Keratinocyte (primary cell): ENCODE data around the gene PER1. TPM values are rescaled to one million over a fixed set of nuclear protein-coding genes. Genes with fewer than 3 reads are reported as not detected.
A peak's percentile ranks its signal among the peaks of the same experiment; 100 is the strongest.

ENCODE experiments used
- DNase-seq: peaks from one replicate; pipeline ENCODE4 v3.0.0-alpha.2; 2011; ENCODE audit warnings: low read depth, missing footprints, low spot score
- FAIRE-seq: peaks from 2 replicates; lab custom pipeline; 2011; peaks lifted over from hg19 to GRCh38; lab: Jason Lieb, UNC
- H2AFZ ChIP-seq: 2 replicates; pipeline ENCODE4 v1.6.0; 2012; ENCODE audit warnings: low read length, control low read depth, inconsistent platforms; ENCODE audit not compliant: control insufficient read depth
- H3K27ac ChIP-seq: 2 replicates; pipeline ENCODE4 v1.5.1; 2011; ENCODE audit warnings: low read length; ENCODE audit not compliant: control insufficient read depth, insufficient read depth
- H3K27me3 ChIP-seq: 3 replicates; pipeline ENCODE4 v1.6.0; 2011; ENCODE audit warnings: low read length; ENCODE audit not compliant: control insufficient read depth, insufficient read depth; ENCODE audit errors: extremely low read depth
- H3K36me3 ChIP-seq, 2 experiments: 2 replicates in 1 of 2; 3 replicates in 1 of 2; pipeline ENCODE4 v1.5.1; 2011; ENCODE audit warnings: low read length in 2 of 2, mild to moderate bottlenecking in 1 of 2; ENCODE audit not compliant: control insufficient read depth in 2 of 2, insufficient read depth in 2 of 2; ENCODE audit errors: extremely low read depth in 1 of 2
- H3K4me1 ChIP-seq: 3 replicates; pipeline ENCODE4 v1.5.1; 2011; ENCODE audit warnings: low read length; ENCODE audit not compliant: control insufficient read depth, insufficient read depth; ENCODE audit errors: extremely low read depth
- H3K4me2 ChIP-seq: 3 replicates; pipeline ENCODE4 v1.6.0; 2011; ENCODE audit warnings: low read depth, low read length; ENCODE audit not compliant: control insufficient read depth, insufficient read depth; ENCODE audit errors: extremely low read depth
- H3K4me3 ChIP-seq, 3 experiments: fragments of 200-600 bp in 1 of 3; sonication (generic) in 1 of 3; 2 replicates in 2 of 3; 3 replicates in 1 of 3; pipeline ENCODE4 v1.5.1; 2011 to 2016; ENCODE audit warnings: low read length in 3 of 3, mild to moderate bottlenecking in 3 of 3, control low read depth in 2 of 3, inconsistent platforms in 1 of 3, low read depth in 1 of 3, mixed read lengths in 1 of 3, mixed run types in 1 of 3, moderate library complexity in 1 of 3; ENCODE audit not compliant: control insufficient read depth in 2 of 3, insufficient read depth in 2 of 3; ENCODE audit errors: extremely low read depth in 1 of 3
- H3K79me2 ChIP-seq: 2 replicates; pipeline ENCODE4 v1.6.0; 2012; ENCODE audit warnings: low read length; ENCODE audit not compliant: control insufficient read depth, insufficient read depth
- H3K9ac ChIP-seq: 3 replicates; pipeline ENCODE4 v1.6.0; 2011; ENCODE audit warnings: low read length; ENCODE audit not compliant: control insufficient read depth, insufficient read depth; ENCODE audit errors: extremely low read depth
- H3K9me1 ChIP-seq: 3 replicates; pipeline ENCODE4 v1.6.0; 2011; ENCODE audit warnings: low read length; ENCODE audit not compliant: control insufficient read depth, insufficient read depth; ENCODE audit errors: extremely low read depth
- H3K9me3 ChIP-seq: 2 replicates; pipeline ENCODE4 v1.5.1; 2012; ENCODE audit warnings: low read depth, low read length; ENCODE audit not compliant: control insufficient read depth
- H4K20me1 ChIP-seq: 3 replicates; pipeline ENCODE4 v1.6.0; 2011; ENCODE audit warnings: low read length; ENCODE audit not compliant: control insufficient read depth, insufficient read depth; ENCODE audit errors: extremely low read depth
- CTCF ChIP-seq, 3 experiments: IDR thresholded peaks in 1 of 3; conservative IDR thresholded peaks in 1 of 3; optimal IDR thresholded peaks in 1 of 3; 2 replicates in 2 of 3; 3 replicates in 1 of 3; pipeline versions ENCODE3 to v1.5.1; 2011; ENCODE audit warnings: low read length in 3 of 3, mild to moderate bottlenecking in 3 of 3, moderate library complexity in 2 of 3, control low read depth in 1 of 3, inconsistent platforms in 1 of 3; ENCODE audit not compliant: insufficient read depth in 2 of 3; ENCODE audit errors: extremely low read depth in 1 of 3
- EZH2 ChIP-seq: IDR thresholded peaks from one replicate; pipeline ENCODE4 v1.6.1; 2012; ENCODE audit warnings: inconsistent platforms, mild to moderate bottlenecking, low read length, moderate library complexity
- dilution Hi-C: fragments of 300-500 bp; cut with MboI; formaldehyde crosslinking; loops from one replicate; pipeline ENCODE4 v1.7.0; 2020; ENCODE audit warnings: low sequenced_read_pairs; ENCODE audit not compliant: extremely low pct_ligation_motif_present
- polyA plus RNA-seq, 5 experiments: library from polyadenylated mRNA; depleted of rRNA in 3 of 5; stranded (reverse) in 3 of 5; stranded (forward) in 1 of 5; unstranded in 1 of 5; fragments of >200 nt; gene quantifications; 1 replicate in 1 of 5; 2 replicates in 3 of 5; 3 replicates in 1 of 5; pipeline versions ENCODE4 v1.2.1 to v1.2.3, GENCODE V29; 2011 to 2012; ENCODE audit warnings: missing spikeins in 2 of 5, low read depth in 1 of 5, low replicate concordance in 1 of 5

Gene PER1
- polyA plus RNA-seq, 1 donor (not counting 4 experiments of a cell fraction or from before 2014, with no cell fraction given) = 15.1 TPM

GRCh38 chr17:8188263-8188839 lies 36.1 kb upstream of the PER1 start:
- FAIRE-seq = no peak
- Histone ChIP-seq H3K9me3 (no peaks in the 10 kb centered on the region), H2AFZ (no peak overlapping the region), H3K36me3 (no peaks in the 10 kb centered on the region), H3K27ac (peak overlapping the region; percentile 28), H3K79me2 (peaks cover 14% of the 10 kb centered on the region), H3K27me3 (no peaks in the 10 kb centered on the region), H3K9ac (peak overlapping the region; percentile 82), H3K4me2 (peak overlapping the region; percentile 88), H3K4me1 (peaks cover 33% of the 10 kb centered on the region), H4K20me1 (no peaks in the 10 kb centered on the region), H3K4me3 (peak overlapping the region; percentile 73 to 93 (median 84)), H3K9me1 (no peaks in the 10 kb centered on the region)
- dilution Hi-C loops = no loop called here
- TF ChIP-seq EZH2 (no peak), CTCF (optimal IDR thresholded peaks at IDR 0.05 in 1 of 3, IDR thresholded peaks at IDR 0.05 in 1 of 3, conservative IDR thresholded peaks at IDR 0.05 in 1 of 3; ENCODE audit: extremely low read depth in 1 of 3, insufficient read depth in 2 of 3, low read length in 3 of 3) (no peak)
- DNase-seq = no peak

GRCh38 chr17:8187517-8188262 lies 35.5 kb upstream of the PER1 start:
- DNase-seq = peak; percentile 88
- FAIRE-seq = peak; percentile 85

More at GRCh38 chr17:8187517-8188262, 35.5 kb upstream of the PER1 start:
- no peaks in the 10 kb centered on the region for H3K27me3 ChIP-seq
- no peak overlapping the region for H2AFZ ChIP-seq
- H3K27ac ChIP-seq = peak overlapping the region; percentile 66
- H3K9me1 ChIP-seq = no peaks in the 10 kb centered on the region
- peak overlapping the region; percentile 73 to 93 (median 84) for H3K4me3 ChIP-seq
- peak overlapping the region; percentile 82 for H3K9ac ChIP-seq
- dilution Hi-C loops = no loop called here
- H3K4me1 ChIP-seq = peaks cover 33% of the 10 kb centered on the region
- peaks cover 14% of the 10 kb centered on the region for H3K79me2 ChIP-seq
- H3K36me3 ChIP-seq = no peaks in the 10 kb centered on the region
- no peaks in the 10 kb centered on the region for H4K20me1 ChIP-seq
- H3K9me3 ChIP-seq = no peaks in the 10 kb centered on the region
- H3K4me2 ChIP-seq = peak overlapping the region; percentile 93
- no peak for TF ChIP-seq EZH2
- peak in 1 of 3 experiments; percentile 14 for TF ChIP-seq CTCF (optimal IDR thresholded peaks at IDR 0.05 in 1 of 3, IDR thresholded peaks at IDR 0.05 in 1 of 3, conservative IDR thresholded peaks at IDR 0.05 in 1 of 3; ENCODE audit: extremely low read depth in 1 of 3, insufficient read depth in 2 of 3, low read length in 3 of 3)
